HL-60 (cell line): ENCODE measurements around the gene IL18BP.

ENCODE experiments used
- DNase-seq, 2 experiments: peaks; one replicate each; pipeline ENCODE4 v3.0.0-alpha.2; 2010 to 2020; ENCODE audit warnings: low read depth in 1 of 2, low spot score in 1 of 2
- H3K27ac ChIP-seq: fragments of 250-450 bp; sonication (Bioruptor Pico); replicated peaks from 2 replicates; pipeline ENCODE4 v1.5.1; 2020; ENCODE audit warnings: mild to moderate bottlenecking, moderate library complexity
- H3K27me3 ChIP-seq: fragments of 250-450 bp; sonication (Bioruptor Pico); 2 replicates; pipeline ENCODE4 v1.5.1; 2021; ENCODE audit warnings: mild to moderate bottlenecking, moderate library complexity; ENCODE audit not compliant: insufficient read depth, poor library complexity, severe bottlenecking
- H3K4me3 ChIP-seq: replicated peaks from 2 replicates; pipeline ENCODE4 v1.5.1; 2011; ENCODE audit warnings: mild to moderate bottlenecking, control low read depth, low read length; ENCODE audit not compliant: insufficient read depth
- CTCF ChIP-seq: IDR thresholded peaks from one replicate; pipeline ENCODE4 v1.5.1; 2011; ENCODE audit warnings: low read length, control low read depth, inconsistent platforms; ENCODE audit not compliant: insufficient read depth
- GABPA ChIP-seq: IDR thresholded peaks from 2 replicates; pipeline ENCODE4 v1.6.1; 2012; ENCODE audit warnings: low read depth
- POLR2AphosphoS5 ChIP-seq: IDR thresholded peaks from 2 replicates; pipeline ENCODE4 v1.6.1; 2012; ENCODE audit warnings: low read depth
- REST ChIP-seq: IDR thresholded peaks from 2 replicates; pipeline ENCODE4 v1.6.1; 2012; ENCODE audit warnings: low read depth; ENCODE audit not compliant: insufficient replicate concordance
- SPI1 ChIP-seq: IDR thresholded peaks from 2 replicates; pipeline ENCODE4 v1.6.1; 2012; ENCODE audit warnings: low read depth, mild to moderate bottlenecking, borderline replicate concordance

Gene IL18BP

GRCh38 chr11:72045849-72046248, 47.1 kb downstream of the IL18BP start:
- no peak for TF ChIP-seq REST
- no peak for TF ChIP-seq GABPA
- no peak for TF ChIP-seq POLR2AphosphoS5
- no peak for TF ChIP-seq CTCF
- TF ChIP-seq SPI1 = no peak
- no peak overlapping the region for H3K27ac ChIP-seq
- no peak for DNase-seq
- no peaks in the 10 kb centered on the region for H3K27me3 ChIP-seq
- no peak overlapping the region for H3K4me3 ChIP-seq

- DNase-seq = no peak
- H3K27me3 ChIP-seq = no peaks in the 10 kb centered on the region
- no peak overlapping the region for H3K27ac ChIP-seq
- TF ChIP-seq GABPA = no peak
- no peak for TF ChIP-seq CTCF
- no peak for TF ChIP-seq REST
- TF ChIP-seq POLR2AphosphoS5 = no peak
- TF ChIP-seq SPI1 = no peak
- H3K4me3 ChIP-seq = no peak overlapping the region
Observed at GRCh38 chr11:72048766-72049460, 50.2 kb downstream of the IL18BP start.
